SK-N-SH (cell line): ENCODE measurements around the gene DUSP9. TPM values are rescaled to one million over a fixed set of nuclear protein-coding genes. Genes with fewer than 3 reads are reported as not detected.
A peak's percentile ranks its signal among the peaks of the same experiment; 100 is the strongest.

Experiments used
- CTCF ChIA-PET: fragments of 300-600, 350-600 bp; formaldehyde crosslinking; extraction: SDS; loops from one replicate; lab custom pipeline; 2021; lab: Yijun Ruan, JAX
- POLR2A ChIA-PET: fragments of 350-600 bp; sonication (Branson Sonifier 250); formaldehyde crosslinking; extraction: SDS; loops from one replicate; lab custom pipeline; 2020; ENCODE audit warnings: antibody characterized with exemption, inconsistent platforms; lab: Yijun Ruan, JAX
- DNase-seq: peaks from one replicate; pipeline ENCODE4 v3.0.0; 2012
- H2AFZ ChIP-seq: fragments of 200-600 bp; sonication (generic); 2 replicates; pipeline ENCODE4 v1.8.1; 2016; ENCODE audit warnings: antibody characterized with exemption, mild to moderate bottlenecking, low read depth
- H3F3A ChIP-seq: fragments of 200-600 bp; sonication (generic); replicated peaks from 2 replicates; pipeline ENCODE3; 2016; ENCODE audit warnings: antibody characterized with exemption, mild to moderate bottlenecking; ENCODE audit not compliant: insufficient read depth
- H3K27ac ChIP-seq, 2 experiments: fragments of 200-500 bp in 1 of 2; fragments of 200-600 bp in 1 of 2; sonication (Bioruptor generic) in 1 of 2; sonication (generic), shearing (Covaris generic) in 1 of 2; 2 replicates each; pipeline versions ENCODE4 v1.5.1 to v1.6.1; 2014 to 2016; ENCODE audit warnings: low read depth in 2 of 2, inconsistent platforms in 1 of 2, low read length in 1 of 2, mild to moderate bottlenecking in 1 of 2, mixed read lengths in 1 of 2
- H3K27me3 ChIP-seq: fragments of 200-600 bp; sonication (generic), shearing (Covaris generic); 2 replicates; pipeline ENCODE4 v1.6.1; 2016; ENCODE audit warnings: mixed run types; ENCODE audit not compliant: insufficient read depth
- H3K36me3 ChIP-seq, 2 experiments: fragments of 200-500 bp in 1 of 2; fragments of 200-600 bp in 1 of 2; sonication (Bioruptor generic) in 1 of 2; sonication (generic) in 1 of 2; replicated peaks in 1 of 2; 2 replicates each; pipeline versions ENCODE3 to v1.5.1; 2014 to 2016; ENCODE audit warnings: low read length in 1 of 2, mild to moderate bottlenecking in 1 of 2; ENCODE audit not compliant: insufficient read depth in 2 of 2, control insufficient read depth in 1 of 2
- H3K4me1 ChIP-seq, 2 experiments: fragments of 200-500 bp in 1 of 2; fragments of 200-600 bp in 1 of 2; sonication (Bioruptor generic) in 1 of 2; sonication (generic), shearing (Covaris generic) in 1 of 2; 2 replicates each; pipeline versions ENCODE4 v1.5.1 to v1.6.1; 2014 to 2016; ENCODE audit warnings: low read depth in 1 of 2, low read length in 1 of 2, mixed run types in 1 of 2; ENCODE audit not compliant: insufficient read depth in 2 of 2, control insufficient read depth in 1 of 2
- H3K4me2 ChIP-seq: fragments of 200-600 bp; sonication (generic), shearing (Covaris generic); 2 replicates; pipeline ENCODE4 v1.6.1; 2017; ENCODE audit warnings: mixed run types
- H3K4me3 ChIP-seq, 2 experiments: fragments of 200-500 bp in 1 of 2; fragments of 200-600 bp in 1 of 2; sonication (Bioruptor generic) in 1 of 2; sonication (generic), shearing (Covaris generic) in 1 of 2; 2 replicates each; pipeline versions ENCODE4 v1.5.1 to v1.8.1; 2014 to 2016; ENCODE audit warnings: low read depth in 2 of 2, inconsistent platforms in 1 of 2, low read length in 1 of 2, mild to moderate bottlenecking in 1 of 2, mixed read lengths in 1 of 2, moderate library complexity in 1 of 2
- H3K79me2 ChIP-seq: fragments of 200-600 bp; sonication (generic); 2 replicates; pipeline ENCODE4 v1.8.1; 2017; ENCODE audit warnings: mild to moderate bottlenecking; ENCODE audit not compliant: insufficient read depth
- H3K9ac ChIP-seq: fragments of 200-600 bp; sonication (generic); 2 replicates; pipeline ENCODE4 v1.6.1; 2017; ENCODE audit warnings: mixed run types
- H3K9me2 ChIP-seq: fragments of 200-600 bp; sonication (generic); 2 replicates; pipeline ENCODE4 v1.6.1; 2017; ENCODE audit warnings: mixed run types
- H3K9me3 ChIP-seq: fragments of 200-600 bp; sonication (generic); 2 replicates; pipeline ENCODE4 v1.6.1; 2017; ENCODE audit warnings: mixed run types, mild to moderate bottlenecking, moderate library complexity
- H4K20me1 ChIP-seq: fragments of 200-600 bp; sonication (generic); 2 replicates; pipeline ENCODE4 v1.6.1; 2017; ENCODE audit warnings: mild to moderate bottlenecking, mixed run types; ENCODE audit not compliant: insufficient read depth
- CHD2 ChIP-seq: fragments of 150-350 bp; IDR thresholded peaks from 2 replicates; pipeline ENCODE4 v1.6.1; 2018; ENCODE audit warnings: low read length; ENCODE audit not compliant: partially characterized antibody
- FOSL2 ChIP-seq: IDR thresholded peaks from 2 replicates; pipeline ENCODE4 v1.4.0; 2012; ENCODE audit warnings: low read depth, mild to moderate bottlenecking, moderate library complexity, borderline replicate concordance
- FOXJ3 ChIP-seq: sonication (generic); formaldehyde crosslinking; IDR thresholded peaks from 2 replicates; pipeline ENCODE4 v1.5.1; 2020; ENCODE audit warnings: mild to moderate bottlenecking, missing genetic modification reagents
- FOXM1 ChIP-seq: IDR thresholded peaks from 2 replicates; pipeline ENCODE4 v1.4.0; 2012; ENCODE audit warnings: low read depth, mild to moderate bottlenecking
- GABPA ChIP-seq: IDR thresholded peaks from 2 replicates; pipeline ENCODE4 v1.4.0; 2012; ENCODE audit warnings: low read depth, mild to moderate bottlenecking
- GATA2 ChIP-seq: sonication (generic); formaldehyde crosslinking; IDR thresholded peaks from 2 replicates; pipeline ENCODE4 v1.5.0; 2020; ENCODE audit warnings: mild to moderate bottlenecking, missing genetic modification reagents
- JUND ChIP-seq: IDR thresholded peaks from 2 replicates; pipeline ENCODE4 v1.4.0; 2012
- NFIC ChIP-seq: IDR thresholded peaks from 2 replicates; pipeline ENCODE4 v1.4.0; 2012; ENCODE audit warnings: borderline replicate concordance
- NRF1 ChIP-seq: IDR thresholded peaks from 2 replicates; pipeline ENCODE4 v1.6.1; 2012; ENCODE audit warnings: low read depth, mild to moderate bottlenecking, low read length
- POLR2AphosphoS5 ChIP-seq: IDR thresholded peaks from 2 replicates; pipeline ENCODE4 v1.6.1; 2012; ENCODE audit warnings: low read depth, low read length
- SIN3A ChIP-seq: IDR thresholded peaks from 2 replicates; pipeline ENCODE4 v1.6.1; 2012; ENCODE audit warnings: low read depth, mild to moderate bottlenecking, low read length, moderate library complexity, borderline replicate concordance
- SMC3 ChIP-seq: IDR thresholded peaks from 2 replicates; pipeline ENCODE4 v1.6.1; 2012; ENCODE audit warnings: low read depth, low read length, improper control_type of control experiment
- TEAD4 ChIP-seq: IDR thresholded peaks from 2 replicates; pipeline ENCODE4 v1.4.0; 2012; ENCODE audit warnings: mild to moderate bottlenecking, borderline replicate concordance; ENCODE audit not compliant: insufficient read depth
- YY1 ChIP-seq: IDR thresholded peaks from 2 replicates; pipeline ENCODE4 v1.4.0; 2012; ENCODE audit warnings: low read depth, mild to moderate bottlenecking
- WGBS: methylation state at CpG from one replicate; pipeline ENCODE4 v1.1.6; 2017; ENCODE audit warnings: low lambda C conversion rate; 5-methylcytosine and 5-hydroxymethylcytosine counted together
- polyA plus RNA-seq, 3 experiments: library from polyadenylated mRNA; depleted of rRNA; stranded (reverse); fragments of >200 nt; gene quantifications; 2 replicates each; pipeline ENCODE4 v1.2.3, GENCODE V29; 2012
- TF ChIP-seq, protein P1 (sequence below): fragments of 200-600 bp; sonication (generic); IDR thresholded peaks from 2 replicates; pipeline ENCODE4 v1.6.1; 2017; ENCODE audit warnings: antibody characterized with exemption, mild to moderate bottlenecking, moderate library complexity
- TF ChIP-seq, protein P2 (sequence below): fragments of 150-350 bp; IDR thresholded peaks from 2 replicates; pipeline ENCODE4 v1.6.1; 2017; ENCODE audit warnings: antibody characterized with exemption, low read length, low read depth, borderline replicate concordance

The DUSP9 gene
- polyA plus RNA-seq, 1 of the 3 experiments (the other 2 are of a cell fraction) = 0.05 TPM

DNA sequence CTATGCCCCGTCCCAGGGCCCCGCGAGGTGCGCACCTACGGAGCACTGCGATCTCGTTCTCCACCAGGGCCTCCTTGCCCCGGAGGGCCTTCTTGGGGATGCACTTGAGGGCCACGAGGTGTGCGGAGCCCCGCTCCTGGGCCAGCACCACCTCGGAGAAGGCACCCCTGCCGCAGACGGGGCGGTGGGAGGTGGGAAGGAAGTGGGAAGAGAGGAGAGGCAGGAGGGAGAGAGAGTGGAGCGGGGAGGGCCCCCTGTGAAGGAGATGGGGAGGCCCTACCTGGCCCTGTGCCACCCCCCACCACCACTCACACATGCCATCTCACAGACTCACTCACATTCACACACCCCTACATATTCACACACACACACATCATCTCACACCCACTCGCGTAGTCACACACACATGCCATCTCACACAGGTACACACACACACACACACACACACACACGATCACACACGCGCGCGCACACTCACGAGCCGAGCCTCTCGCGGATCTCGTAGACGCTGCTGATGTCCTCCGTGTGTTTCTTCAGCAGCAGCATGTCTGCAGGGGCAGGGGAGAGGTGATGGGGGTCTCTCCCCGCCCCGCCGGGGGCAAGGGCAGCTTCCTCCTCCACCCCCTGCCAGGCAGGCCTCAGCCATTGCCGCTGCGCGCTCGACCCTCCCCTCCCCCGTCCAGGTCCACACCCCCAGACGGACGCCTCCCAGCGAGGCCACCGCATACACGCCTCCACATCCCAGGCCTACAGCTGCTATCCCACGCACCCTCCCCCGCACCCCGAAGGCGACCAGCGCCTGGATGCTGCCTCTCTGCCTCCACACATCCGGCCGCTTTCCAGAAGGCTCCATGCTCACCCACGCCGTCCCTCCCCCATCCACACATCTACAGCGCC lies 25.8 kb downstream of the DUSP9 start:
- Histone ChIP-seq H3K4me3 (no peak overlapping the region), H3K79me2 (no peaks in the 10 kb centered on the region)
- TF ChIP-seq NFIC (no peak), NRF1 (no peak), GABPA (no peak), POLR2AphosphoS5 (no peak), JUND (no peak), FOSL2 (no peak), TEAD4 (no peak), SMC3 (no peak), FOXM1 (no peak), FOXJ3 (CRISPR knock-in tag) (no peak)
- TF ChIP-seq, protein P1, sequence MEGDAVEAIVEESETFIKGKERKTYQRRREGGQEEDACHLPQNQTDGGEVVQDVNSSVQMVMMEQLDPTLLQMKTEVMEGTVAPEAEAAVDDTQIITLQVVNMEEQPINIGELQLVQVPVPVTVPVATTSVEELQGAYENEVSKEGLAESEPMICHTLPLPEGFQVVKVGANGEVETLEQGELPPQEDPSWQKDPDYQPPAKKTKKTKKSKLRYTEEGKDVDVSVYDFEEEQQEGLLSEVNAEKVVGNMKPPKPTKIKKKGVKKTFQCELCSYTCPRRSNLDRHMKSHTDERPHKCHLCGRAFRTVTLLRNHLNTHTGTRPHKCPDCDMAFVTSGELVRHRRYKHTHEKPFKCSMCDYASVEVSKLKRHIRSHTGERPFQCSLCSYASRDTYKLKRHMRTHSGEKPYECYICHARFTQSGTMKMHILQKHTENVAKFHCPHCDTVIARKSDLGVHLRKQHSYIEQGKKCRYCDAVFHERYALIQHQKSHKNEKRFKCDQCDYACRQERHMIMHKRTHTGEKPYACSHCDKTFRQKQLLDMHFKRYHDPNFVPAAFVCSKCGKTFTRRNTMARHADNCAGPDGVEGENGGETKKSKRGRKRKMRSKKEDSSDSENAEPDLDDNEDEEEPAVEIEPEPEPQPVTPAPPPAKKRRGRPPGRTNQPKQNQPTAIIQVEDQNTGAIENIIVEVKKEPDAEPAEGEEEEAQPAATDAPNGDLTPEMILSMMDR = no peak

DNA sequence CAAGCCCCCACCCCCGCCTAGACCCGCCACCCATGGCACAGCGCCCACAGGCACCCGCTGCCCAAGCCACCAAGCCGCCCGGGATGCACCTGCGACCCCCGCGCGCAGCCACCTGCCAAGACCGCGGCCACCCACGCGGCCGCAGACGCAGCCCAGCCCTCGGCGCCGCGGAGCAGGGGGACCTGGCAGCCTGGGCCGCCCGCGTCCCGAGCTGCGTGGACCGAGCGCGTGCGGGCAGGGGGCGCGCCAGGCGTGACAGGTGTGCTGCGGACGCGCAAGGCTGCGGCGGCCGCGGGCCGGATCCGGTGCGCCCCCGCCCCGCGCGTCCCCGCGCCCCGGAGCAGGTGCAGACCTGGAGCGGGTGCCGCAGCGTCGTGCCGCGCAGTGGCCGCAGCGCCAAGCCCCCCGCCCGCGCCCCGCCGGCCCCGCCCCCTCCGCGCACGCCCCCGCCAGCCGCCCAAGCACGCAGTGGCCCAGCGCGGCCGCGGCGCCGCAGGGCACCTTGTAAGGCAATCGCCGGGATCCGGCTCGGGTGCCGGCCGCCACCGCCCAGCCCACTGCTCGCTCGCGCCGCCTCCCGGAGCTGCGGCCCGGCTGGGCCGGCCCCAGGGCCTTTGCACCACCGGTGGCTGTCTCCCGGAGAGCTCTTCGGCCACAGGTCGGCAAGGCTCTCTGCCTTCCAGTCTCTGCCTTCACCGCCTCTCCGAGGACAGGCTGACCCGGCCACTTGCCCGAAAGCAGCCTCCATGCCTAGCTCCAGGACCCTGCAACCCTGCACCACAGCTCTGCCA lies 26.6 kb downstream of the DUSP9 start, which contains the start of gene PNCK:
Gene PNCK, minus strand, starts transcription at position 386 of the 791 bp plus-strand sequence. CDS start 737 bp downstream, outside the sequence.
- H3K4me1 ChIP-seq = no peaks in the 10 kb centered on the region; a peak in 1 of 4 replicates
- WGBS = 40% methylated on average over 10 of the region's 98 CpGs
- H3K27me3 ChIP-seq = peaks cover 6% of the 10 kb centered on the region; the same call in 1 of the 2 replicates
- no peaks in the 10 kb centered on the region for H3K9me2 ChIP-seq
- no peak within 1 kb of the TSS for H3K4me2 ChIP-seq
- no peak within 1 kb of the TSS for H3K9ac ChIP-seq
- no peaks in the 10 kb centered on the region for H3F3A ChIP-seq
- POLR2A ChIA-PET = interaction anchor here (0.6 kb wide), 1 partner anchor 11 kb away, joined by 3 read pairs; no protein-coding TSS in a partner anchor
- H3K9me3 ChIP-seq = no peaks in the 10 kb centered on the region
- peak; percentile 71 for DNase-seq
- H3K79me2 ChIP-seq = no peaks in the 10 kb centered on the region
- no peak for TF ChIP-seq GATA2
- no peak for TF ChIP-seq CHD2
- TF ChIP-seq FOXJ3 (CRISPR knock-in tag) = no peak
- no peak for TF ChIP-seq YY1
- TF ChIP-seq FOSL2 = no peak
- TF ChIP-seq SIN3A = no peak
- no peak for TF ChIP-seq GABPA
- TF ChIP-seq NRF1 = no peak
- TF ChIP-seq, protein P2, sequence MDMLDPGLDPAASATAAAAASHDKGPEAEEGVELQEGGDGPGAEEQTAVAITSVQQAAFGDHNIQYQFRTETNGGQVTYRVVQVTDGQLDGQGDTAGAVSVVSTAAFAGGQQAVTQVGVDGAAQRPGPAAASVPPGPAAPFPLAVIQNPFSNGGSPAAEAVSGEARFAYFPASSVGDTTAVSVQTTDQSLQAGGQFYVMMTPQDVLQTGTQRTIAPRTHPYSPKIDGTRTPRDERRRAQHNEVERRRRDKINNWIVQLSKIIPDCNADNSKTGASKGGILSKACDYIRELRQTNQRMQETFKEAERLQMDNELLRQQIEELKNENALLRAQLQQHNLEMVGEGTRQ = no peak
- H2AFZ ChIP-seq = no peak within 1 kb of the TSS
- no peaks in the 10 kb centered on the region for H3K36me3 ChIP-seq
- H3K27ac ChIP-seq = no peak within 1 kb of the TSS
- H4K20me1 ChIP-seq = no peaks in the 10 kb centered on the region
- H3K4me3 ChIP-seq = peak within 1 kb of the TSS in 1 of 2 experiments; percentile 4; a peak in 1 of 4 replicates
- CTCF ChIA-PET = interaction anchor here (1.1 kb wide), 1 partner anchor 27 kb away, joined by 3 read pairs; no protein-coding TSS in a partner anchor

More for the DNA sequence above, 25.8 kb downstream of the DUSP9 start:
- Histone ChIP-seq H3K4me2 (no peak overlapping the region), H3K27me3 (0 out of 2 replicates have a peak, but pooled peaks cover 6% of the 10 kb centered on the region), H2AFZ (no peak overlapping the region), H3K9me2 (no peaks in the 10 kb centered on the region), H4K20me1 (no peaks in the 10 kb centered on the region), H3K9ac (no peak overlapping the region), H3F3A (no peaks in the 10 kb centered on the region), H3K9me3 (no peaks in the 10 kb centered on the region), H3K4me1 (no peaks in the 10 kb centered on the region; a peak in 1 of 4 replicates), H3K27ac (no peak overlapping the region), H3K36me3 (no peaks in the 10 kb centered on the region)
- ChIA-PET CTCF (interaction anchor here (0.8 to 8.9 kb wide), 4 partner anchors 14 to 135 kb away, joined by 3 to 106 read pairs (median 3); partner anchors contain the start of genes DUSP9 and SLC6A8), POLR2A (interaction anchor here (0.6 kb wide), 1 partner anchor 12 kb away, joined by 3 read pairs; no protein-coding TSS in a partner anchor)
- WGBS = 62% methylated on average over 39 of the region's 53 CpGs
- DNase-seq = peak; percentile 68
